Stimulated activated CD8-positive, alpha-beta memory T cell treated with anti-CD3 and anti-CD28 coated beads, Interleukin-15, amount 100 ng/mL, for 48 hours (primary cell): ENCODE measurements around the gene C1QTNF3.
"Not testable (repeated sequence)": the region's sequence is repeated elsewhere in the genome, so short reads cannot be mapped to it uniquely, and the experiment has no call there.

Experiments used
- DNase-seq, 2 donors: peaks; one replicate each; pipeline ENCODE4 v3.0.0-alpha.2; 2020; ENCODE audit warnings: low read depth in 2 of 2

The C1QTNF3 gene

DNA sequence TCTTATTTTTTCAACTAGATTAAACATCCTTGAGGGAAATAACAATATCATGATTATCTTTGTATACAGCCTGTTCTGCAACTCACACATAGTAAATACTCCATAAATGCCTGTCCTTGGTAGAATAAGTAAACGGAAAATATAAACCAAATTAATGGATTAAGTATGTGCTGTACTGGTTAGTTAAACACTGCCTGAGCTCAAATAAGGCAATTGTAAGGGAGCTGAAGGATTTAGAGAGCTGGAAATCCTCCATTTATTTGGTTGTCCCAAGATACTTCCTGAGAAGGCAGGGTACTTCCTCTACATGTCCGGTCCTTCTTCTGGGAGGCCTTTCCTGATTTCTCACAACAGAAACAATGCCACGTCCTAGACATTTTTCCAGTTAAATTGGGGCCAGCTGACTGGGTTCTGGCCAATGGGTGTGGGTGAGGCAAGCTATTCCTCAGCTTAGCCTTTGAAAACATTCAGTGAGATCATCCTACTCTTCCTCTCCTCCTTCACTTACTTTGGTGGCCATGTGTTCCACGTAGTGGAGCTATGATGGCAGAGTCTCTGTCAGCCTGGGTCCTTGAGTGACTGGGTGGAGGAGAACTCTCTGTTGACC lies 8.5 kb upstream of the C1QTNF3 start:
- no peak for DNase-seq

DNA sequence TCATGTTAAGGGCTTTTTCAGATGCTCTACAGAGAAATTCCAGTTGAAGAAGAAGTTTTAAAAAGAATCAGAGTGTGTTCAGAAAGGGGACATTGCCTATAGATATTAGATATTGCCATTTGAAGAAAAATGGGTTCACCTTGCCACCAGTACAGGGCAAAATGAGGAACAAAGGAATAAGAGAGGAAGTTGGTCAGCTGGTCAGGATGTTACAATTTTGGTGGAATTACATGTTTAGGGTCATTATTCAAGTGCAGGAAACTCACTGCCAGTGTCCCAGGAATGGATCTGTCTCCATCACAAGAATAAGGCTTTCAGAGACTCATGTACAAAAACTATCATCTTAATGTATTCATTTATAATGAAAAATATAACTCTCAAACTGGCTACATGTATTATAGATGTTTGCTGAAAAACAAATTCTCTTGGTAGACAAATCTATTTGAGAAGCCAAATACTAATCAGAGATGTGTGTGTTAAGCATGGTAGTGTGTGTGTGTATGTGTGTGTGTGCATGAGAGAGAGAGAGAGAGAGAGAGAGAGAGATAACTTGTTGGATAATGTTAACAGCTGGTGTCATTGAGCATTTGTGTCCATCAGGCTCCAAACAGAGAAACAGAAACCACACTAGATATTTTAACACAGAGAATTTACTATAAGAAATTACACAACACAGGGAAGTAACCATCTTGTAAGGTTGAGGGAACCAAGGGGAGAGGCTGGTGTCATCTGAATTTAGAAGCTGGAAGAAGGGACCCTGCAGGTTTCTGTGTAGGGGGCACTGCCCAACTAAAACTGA lies 5.0 kb upstream of the C1QTNF3 start:
- DNase-seq, result no peak

DNA sequence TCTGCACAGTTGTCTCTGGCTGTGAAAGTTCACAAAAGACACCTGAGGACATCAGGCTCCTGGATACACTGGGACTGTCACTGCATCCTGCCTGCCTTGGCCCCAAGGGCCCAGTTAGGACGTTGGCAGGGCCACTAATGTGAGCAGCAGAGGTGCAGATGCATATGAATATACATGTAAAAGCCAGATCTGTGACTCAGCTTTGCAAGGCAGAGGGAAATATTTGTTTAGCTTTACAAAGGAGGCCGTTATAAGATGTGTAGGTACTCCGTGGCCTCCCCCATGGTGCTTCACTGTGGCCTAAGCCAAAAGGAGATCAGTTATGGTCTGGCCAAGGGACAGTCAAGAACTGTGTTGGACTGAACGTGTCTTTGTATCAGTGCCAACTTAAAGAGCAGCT lies 4.1 kb upstream of the C1QTNF3 start:
- DNase-seq, result no peak

DNA sequence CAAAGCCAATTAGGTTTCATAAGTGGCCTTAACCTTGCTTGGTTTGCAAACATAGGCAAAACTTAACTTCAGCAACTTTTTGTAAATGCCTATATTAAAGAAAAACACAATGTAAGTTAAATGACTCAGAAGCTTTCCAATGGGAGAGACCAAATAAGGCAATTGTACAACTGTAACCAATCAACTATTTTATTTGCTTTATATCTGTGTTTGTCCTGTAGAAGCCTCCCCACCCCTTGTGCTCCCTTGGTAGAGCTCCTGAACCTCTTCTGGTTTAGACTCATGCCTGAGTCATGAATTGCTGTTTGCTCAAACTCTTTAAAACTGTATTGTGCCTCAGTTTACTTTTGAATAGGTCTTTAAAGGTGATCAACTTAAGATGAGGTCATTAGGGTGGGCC lies 3.0 kb upstream of the C1QTNF3 start:
- DNase-seq, result no peak

DNA sequence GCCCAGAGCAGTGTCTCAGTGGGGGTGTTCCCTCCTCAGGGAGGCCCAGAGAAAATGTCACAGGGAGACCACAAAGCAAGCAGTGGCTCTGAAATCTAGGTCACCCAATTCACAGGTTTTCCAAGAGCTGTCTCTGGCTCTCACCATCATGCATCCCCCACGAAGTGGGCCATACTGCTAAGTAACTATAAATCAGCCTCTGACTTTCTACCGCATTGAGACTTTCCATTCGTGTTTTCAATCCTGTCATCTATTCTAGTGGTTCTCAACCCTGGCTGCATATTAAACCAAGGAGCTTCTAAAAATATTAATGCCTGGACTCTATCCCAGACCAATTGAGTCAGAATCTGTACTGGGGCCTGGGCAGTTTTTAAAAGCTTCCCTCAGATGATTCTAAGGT lies 2.0 kb upstream of the C1QTNF3 start:
- no peak for DNase-seq

DNA sequence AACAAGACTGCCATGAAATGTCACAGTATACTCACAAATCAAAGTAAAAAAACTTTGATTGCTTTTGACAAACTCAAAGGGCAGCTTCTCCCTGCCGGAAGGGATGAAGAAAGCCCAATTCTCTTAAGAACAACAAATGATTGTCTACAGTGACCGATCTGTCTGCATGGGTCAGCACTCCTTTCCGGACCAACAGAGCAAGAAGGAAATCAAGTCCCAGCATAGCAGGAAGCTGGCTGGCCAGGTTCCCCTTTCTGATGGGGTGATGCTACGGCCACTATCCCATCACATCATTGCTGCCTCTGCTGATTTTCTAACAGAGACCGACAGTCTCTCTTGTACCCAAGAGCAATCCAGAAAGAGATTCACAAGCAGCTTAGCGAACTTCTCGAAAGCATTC lies 692 bp downstream of the C1QTNF3 start:
- no peak for DNase-seq

DNA sequence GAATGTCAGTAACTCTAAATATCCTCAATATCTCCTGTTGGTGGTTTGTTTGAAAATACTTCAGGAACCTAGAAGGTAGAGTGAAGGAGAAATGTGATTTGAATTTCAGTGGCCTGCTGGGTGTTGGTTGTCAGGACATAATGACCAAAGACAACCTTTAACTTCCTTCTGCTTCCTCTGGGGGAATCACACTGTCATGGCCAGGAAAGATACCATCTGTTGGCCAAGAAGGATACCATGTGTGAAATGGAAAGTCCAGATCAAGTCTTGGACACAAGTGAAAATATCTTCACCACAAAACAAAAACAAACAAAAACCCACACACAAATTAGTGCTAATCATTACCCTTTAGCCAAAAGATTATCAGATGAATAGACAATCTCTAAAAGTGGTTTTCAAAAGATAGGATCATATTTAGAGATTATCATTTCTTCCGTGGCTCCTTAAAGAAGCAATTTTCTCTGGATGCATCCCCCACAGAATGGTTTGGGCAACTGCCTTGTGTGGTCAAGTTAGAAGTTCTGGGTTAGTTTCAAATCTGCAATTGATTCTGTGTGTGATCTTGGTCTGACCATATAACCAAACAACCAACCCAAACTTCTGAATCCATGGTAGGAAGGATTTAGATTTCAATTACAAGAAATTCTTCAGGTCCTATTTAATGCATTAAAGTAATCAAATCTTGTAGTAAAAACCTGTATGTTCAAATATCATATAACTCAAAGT lies 1.6 kb downstream of the C1QTNF3 start:
- no peak for DNase-seq

DNA sequence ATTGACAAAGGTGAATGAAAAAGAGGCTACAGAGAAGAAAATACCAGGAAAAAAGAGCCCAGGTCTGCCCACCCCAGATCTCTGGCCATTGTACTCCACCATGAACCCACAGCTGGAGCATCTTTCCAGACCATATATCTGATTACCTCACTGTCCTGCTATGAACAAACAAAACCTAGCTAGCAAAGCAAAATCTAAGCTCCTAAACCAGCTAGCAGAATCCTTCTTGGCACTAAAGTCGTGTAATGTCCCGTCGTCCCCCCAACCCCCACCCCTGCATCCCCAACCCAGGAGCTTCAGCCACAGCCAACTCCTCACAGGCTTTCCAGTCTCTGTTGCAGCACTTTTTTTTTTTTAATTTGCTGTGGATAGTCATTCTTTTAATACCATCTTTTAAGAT lies 2.5 kb downstream of the C1QTNF3 start:
- no peak for DNase-seq

DNA sequence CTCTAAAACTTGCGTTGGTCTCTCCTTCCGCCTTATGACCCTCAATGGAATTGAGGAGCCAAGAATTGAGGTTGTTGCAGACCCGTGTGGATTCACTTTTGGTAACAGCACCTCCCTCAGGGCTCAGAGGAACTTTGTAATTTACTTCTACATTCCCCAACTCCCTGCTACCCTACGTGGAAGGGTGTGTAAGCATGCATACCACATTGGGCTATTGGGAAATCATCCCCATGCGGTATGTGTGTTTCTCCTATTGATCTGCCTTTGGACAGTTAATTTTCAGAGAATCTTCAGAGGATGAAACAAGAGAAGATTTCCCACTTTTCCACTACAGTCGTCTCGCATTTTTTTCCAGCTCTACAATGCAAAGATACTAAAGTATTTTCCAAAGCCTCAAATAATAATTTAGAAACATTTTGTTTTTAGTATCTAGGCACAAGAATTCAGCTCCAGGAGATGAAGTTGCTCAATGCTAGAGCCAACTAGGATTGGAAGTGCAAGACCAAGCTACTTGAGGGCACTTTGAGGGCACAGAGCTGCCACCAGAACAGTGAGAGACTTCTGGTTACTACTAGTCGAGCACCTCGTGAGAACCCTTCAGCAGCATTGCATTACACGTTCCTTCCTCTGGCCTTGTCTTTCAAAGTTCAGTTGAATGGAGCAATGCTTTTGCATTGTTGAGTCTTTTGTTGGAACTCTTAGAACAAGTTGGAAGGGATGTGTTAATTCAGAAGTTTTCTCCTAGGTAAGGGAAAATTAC lies 3.4 kb downstream of the C1QTNF3 start:
- no peak for DNase-seq

DNA sequence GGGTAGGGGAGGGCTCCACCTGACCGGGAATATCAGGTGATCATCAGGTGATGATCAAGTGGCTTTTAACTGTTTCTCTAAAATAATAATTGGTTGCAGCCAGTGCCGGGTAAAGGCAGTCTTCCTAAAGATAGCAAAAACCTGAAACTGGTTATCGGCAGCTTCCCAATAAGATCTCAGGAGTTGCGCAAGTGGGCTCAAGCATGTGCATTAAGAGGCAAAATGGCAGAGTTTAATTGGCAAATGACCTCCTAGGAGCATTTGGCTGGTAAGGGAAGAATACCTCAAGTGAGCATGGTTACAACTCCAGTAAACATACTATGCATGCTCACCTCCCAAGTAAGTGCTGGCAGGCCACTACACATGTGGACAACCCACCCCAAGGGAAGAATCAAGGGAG lies 4.2 kb downstream of the C1QTNF3 start:
- no peak for DNase-seq

DNA sequence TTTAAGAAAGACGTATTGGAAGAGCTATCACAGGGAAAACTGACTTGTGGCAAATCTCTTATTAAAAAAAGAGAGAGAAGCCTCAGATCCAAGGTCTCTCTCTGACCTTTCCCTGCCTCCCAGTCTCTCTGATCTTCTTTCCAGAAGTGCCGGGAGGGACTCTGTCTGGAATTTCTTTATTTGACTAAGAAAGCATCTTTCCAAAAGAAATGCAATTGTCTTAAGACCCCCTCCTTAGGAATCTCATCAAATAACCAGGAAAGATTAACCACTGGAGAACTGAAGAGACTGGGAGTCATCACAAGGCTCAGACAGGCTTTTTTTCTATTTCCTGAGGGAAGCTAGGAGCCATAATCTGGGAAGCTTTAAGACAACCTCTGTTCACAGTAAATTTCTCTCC lies 4.6 kb downstream of the C1QTNF3 start:
- DNase-seq, result no peak

DNA sequence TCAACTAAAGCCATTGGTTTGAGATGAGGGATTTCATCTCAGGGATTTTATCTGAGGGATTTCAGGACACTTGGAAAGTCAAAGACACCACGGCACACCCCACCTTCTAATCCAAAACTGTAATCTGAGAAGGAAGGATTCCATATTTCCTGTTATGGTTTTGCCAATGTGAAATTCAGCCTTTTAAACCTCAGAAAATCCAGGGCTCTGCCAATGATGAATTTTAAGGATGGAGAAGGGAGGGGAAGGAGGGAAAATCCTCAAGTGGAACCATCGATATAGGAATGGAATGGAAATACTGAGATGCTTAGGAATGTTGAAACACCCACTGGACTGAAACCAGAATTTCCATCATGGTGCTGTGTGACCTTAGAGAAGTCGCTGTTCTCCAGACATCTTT lies 5.3 kb downstream of the C1QTNF3 start:
- DNase-seq, result no peak

DNA sequence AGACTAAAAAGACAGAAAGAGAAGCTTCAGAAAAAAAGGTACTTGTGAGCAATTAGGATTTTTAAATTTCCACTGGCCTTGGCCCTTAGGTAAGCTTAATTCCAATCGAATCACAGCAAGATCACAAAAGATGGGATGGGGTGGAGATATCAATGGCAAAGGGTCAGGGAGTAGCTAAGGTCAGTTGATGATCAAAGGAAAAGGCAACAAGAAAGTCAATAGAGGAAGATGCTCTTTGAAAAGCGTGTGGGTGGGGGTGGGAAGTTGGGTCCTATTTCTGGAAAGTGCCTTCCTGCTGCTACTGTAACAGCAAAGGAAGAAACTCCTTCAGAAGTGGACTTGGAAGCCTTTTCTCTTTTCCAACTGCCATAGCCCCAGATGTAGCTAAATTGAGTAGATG lies 7.3 kb downstream of the C1QTNF3 start:
- DNase-seq, result no peak

DNA sequence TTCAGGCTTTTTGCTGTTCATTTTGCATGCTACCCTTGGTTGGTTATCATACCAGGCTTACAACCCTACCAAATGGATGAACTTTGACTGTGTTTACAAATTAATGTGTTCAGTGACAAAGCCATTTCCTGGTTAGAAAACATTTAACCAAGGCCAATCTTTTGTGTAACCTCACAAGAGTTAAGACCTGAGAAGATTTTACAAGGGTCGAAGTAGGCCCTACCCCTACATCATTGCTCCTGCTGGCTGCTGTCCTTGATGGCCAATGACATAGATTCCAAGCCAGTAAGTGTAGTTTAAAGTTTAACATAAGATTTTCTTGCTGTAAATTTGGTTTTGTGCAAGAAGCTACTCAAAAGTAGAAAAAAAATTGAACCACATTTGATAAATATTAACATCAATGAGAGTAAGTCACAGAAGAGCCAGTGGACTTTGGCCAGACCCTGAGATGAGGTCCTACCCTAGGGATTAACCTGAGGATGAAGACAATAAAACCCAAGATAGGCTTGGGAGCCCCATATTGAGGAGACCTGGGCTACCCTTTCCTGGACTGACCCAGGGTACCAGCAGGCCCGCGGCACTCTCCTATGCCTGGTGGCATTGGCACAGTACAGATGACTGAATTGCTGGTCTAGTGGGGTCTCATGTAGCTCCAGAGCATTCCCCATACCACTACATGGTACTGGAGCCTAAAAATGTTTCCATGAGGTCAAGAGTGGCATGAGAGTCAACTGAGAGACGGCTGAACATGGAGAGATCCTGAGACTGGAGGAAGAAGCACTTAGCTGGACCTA lies 8.3 kb downstream of the C1QTNF3 start:
- no peak for DNase-seq

DNA sequence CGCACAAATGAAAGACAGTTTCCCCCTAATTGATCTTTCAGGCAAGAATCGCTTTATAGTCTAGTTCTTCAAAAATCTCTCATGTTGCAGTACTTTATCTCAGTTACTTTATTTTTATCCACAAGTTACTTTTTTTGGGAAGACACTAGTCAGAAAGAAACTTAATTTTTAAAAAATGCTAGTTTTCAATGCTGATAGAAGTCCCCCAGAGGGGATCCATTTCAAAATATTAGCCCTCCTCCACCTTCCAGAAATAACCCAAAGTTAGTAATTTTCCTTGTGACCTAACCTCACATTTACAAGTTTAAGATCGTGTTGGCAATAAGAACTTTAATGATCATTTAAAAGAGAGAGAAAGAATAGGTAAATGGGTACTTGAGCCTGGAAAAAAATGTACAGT lies 11.0 kb downstream of the C1QTNF3 start:
- DNase-seq, result no peak

DNA sequence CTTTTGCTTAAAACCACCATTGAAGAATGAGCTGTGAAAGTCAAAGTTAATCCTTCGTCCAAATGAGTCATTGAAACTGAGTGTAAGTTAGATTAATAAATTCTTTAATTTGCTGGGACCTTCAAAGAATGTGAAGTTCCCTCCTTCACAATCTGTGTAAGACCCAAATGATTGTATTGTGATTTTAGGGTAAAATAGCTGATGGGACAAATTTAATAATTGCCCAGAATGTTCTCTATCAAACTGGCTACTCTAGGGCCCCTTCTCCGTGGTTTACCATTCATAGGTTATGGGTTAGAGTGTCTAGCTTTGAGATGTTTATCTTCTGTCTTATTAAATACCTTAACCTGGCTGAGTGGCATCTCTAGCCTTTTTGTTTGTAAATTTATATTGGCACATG lies 11.9 kb downstream of the C1QTNF3 start:
- DNase-seq, result no peak

DNA sequence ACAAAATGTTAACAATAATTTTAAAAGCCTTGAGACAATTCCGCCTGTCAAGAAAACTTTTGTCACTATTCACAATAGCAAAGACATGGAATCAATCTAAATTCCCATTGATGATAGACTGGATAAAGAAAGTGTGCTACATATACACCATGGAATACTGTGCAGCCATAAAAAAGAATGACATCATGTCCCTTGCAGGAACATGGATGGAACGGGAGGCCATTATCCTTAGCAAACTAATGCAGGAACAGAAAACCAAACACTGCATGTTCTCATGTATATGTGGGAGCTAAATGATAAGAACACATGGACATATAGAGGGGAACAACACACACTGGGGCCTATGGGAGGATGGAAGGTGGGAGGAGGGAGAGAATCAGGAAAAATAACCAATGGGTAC lies 12.4 kb downstream of the C1QTNF3 start:
- DNase-seq, result not testable (repeated sequence)

DNA sequence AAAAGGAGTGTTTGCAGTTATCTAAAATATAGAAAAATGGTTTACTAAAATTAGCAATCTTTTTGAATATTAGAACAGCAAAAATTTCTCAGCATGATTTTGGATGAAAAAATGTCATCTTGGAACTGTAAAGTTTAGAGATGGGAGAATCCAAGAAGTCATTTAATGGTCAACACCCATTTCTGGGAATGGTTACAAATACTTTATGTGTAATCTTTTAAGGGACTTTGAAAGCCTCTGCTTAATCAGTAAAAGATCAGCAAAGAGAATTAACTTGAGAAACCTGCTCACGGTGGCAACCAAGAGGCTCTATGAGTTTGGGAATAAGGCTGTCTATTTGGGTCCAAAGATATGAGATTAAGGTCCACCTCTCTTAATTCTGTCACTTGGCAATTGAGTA lies 13.0 kb downstream of the C1QTNF3 start:
- DNase-seq, result no peak

DNA sequence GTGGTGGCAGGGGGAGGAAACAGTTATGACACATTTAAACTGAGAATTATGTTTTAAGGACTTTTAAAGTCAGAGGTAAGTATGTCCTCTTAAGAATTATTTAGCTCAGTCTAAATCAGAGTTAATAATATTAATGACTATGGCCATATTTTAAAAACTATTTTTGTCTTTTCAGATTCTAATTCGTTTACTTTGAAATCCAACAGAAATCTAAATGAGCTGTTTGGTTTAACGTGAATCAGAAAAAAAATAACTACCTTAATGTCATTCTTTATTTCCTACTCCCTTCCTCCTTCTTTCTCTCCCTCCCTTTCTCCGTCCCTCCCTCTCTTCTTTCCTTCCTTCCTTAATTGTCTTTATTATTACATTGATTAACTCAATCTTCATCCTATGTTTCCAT lies 14.7 kb downstream of the C1QTNF3 start:
- DNase-seq, result no peak

DNA sequence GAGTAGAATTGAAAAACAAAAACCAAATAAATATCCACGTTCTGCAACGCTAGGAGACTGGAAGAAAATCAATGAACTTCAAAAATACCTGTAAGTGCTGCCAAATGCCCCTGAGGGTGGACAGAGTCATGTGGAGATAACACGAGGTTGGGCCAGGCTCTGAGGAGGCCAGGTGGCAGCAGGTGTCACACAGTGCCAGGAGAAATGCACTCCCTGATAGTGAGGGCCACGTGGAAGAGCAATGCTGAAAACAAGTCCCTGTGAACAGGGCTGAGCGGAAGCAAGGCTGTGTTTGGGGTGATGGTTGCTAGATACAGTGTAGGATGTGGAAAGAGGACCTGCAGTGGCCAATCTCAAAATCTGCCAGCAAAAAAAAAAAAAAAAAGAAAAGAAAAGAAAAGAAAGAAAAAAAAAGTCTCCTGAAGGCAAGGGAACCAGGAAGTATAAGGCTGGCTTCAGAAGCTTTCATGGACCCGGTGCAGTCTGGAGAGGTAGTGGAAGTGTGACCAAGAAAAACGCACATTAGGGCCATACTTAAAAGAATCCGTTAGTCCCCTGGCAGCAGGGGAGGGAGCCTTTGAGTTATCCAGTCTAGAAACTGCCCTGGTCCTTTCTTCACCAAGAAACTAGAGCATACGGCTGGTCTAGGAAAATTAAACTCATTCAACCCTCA lies 16.8 kb downstream of the C1QTNF3 start:
- no peak for DNase-seq

DNA sequence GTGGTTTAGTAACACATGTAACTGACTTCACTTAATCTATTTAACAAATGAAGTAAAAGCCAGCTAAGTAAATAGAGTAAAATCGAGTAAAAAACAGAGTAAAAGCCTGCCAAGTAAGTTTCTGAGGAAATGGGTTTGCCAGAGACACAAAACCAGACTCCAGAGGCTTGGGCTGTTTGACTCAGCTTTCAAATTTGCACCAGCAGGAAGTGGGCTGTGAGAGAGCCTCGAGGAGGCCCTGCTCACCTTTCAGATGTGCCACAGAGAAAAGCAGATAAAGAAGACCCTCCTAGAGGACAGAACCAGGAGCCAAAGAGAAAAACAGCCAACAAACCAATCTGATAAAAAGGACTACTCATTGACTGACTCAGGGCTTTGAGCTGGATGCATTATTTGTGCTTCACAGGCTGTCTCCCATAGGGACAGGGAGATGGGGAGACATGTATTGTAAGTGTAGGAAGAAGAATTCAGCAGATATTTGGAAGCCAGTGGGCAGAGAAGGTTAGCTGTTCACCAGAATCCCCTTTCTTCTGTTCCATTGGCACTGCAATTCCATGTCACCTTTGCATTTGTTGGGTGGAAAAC lies 20.8 kb downstream of the C1QTNF3 start:
- DNase-seq, result peak; percentile 50 to 66
